Stimulated activated CD4-positive, alpha-beta T cell treated with anti-CD3 and anti-CD28 coated beads, TNF-alpha, amount 100 ng/mL, for 4 hours (primary cell): ENCODE measurements around the gene TTR.

Source experiments
- DNase-seq, 3 experiments: peaks; one replicate each; pipeline ENCODE4 v3.0.0-alpha.2; 2020; ENCODE audit warnings: low read depth in 3 of 3

The TTR gene

GRCh38 chr18:31579375-31579774 is 12.3 kb upstream of the TTR start:
- DNase-seq, result no peak

- no peak for DNase-seq
Measured at GRCh38 chr18:31581498-31582197, 10.0 kb upstream of the TTR start.

DNA sequence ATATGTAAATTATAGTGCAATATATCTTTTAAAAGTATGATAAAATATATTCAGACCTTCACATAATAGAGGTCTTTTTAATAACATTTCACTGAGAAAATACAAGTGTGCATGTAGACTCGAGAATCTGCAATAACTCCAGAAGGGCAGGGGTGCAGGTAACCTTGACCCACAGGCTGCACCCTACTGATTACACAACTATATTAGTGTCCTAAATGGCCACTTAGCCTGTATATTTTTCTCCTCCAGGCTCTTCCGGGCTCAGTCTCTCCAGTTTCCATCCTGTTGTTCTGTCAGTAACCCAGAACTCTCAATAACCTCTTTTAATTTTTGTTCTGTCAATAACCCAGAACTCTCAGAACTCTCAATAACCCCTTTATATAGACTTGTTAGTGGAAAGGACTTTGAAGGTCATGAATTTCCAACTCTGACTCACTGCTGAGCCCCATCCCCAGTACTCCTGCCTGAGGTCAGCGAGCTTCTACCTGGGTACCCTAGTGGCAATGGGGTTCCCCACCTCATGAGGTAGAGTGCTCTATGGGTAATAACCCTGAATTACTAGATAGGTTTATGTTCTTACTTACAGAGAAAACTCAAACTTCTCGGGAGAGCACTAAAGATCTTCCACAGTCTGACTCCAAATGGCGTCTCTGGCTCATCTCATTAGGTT is 8.4 kb upstream of the TTR start:
- no peak for DNase-seq

- no peak for DNase-seq
Measured at GRCh38 chr18:31585991-31586390, 5.7 kb upstream of the TTR start.

GRCh38 chr18:31586616-31587015 is 5.1 kb upstream of the TTR start:
- DNase-seq, result no peak

GRCh38 chr18:31587529-31587928 is 4.1 kb upstream of the TTR start:
- no peak for DNase-seq

- no peak for DNase-seq
Measured at GRCh38 chr18:31590570-31590969, 1.1 kb upstream of the TTR start.

DNA sequence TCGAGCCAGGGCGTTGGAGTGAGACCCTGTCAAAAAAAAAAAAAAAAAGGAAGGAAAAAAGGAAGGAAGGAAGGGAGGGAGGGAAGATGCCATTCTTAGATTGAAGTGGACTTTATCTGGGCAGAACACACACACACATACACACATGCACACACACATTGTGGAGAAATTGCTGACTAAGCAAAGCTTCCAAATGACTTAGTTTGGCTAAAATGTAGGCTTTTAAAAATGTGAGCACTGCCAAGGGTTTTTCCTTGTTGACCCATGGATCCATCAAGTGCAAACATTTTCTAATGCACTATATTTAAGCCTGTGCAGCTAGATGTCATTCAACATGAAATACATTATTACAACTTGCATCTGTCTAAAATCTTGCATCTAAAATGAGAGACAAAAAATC is 564 bp upstream of the TTR start:
- DNase-seq, result no peak

- no peak for DNase-seq
Measured at GRCh38 chr18:31592506-31593157, 955 bp downstream of the TTR start.

GRCh38 chr18:31595121-31595771 is 3.6 kb downstream of the TTR start:
- no peak for DNase-seq

GRCh38 chr18:31596081-31596872 is 4.6 kb downstream of the TTR start:
- DNase-seq, result no peak

DNA sequence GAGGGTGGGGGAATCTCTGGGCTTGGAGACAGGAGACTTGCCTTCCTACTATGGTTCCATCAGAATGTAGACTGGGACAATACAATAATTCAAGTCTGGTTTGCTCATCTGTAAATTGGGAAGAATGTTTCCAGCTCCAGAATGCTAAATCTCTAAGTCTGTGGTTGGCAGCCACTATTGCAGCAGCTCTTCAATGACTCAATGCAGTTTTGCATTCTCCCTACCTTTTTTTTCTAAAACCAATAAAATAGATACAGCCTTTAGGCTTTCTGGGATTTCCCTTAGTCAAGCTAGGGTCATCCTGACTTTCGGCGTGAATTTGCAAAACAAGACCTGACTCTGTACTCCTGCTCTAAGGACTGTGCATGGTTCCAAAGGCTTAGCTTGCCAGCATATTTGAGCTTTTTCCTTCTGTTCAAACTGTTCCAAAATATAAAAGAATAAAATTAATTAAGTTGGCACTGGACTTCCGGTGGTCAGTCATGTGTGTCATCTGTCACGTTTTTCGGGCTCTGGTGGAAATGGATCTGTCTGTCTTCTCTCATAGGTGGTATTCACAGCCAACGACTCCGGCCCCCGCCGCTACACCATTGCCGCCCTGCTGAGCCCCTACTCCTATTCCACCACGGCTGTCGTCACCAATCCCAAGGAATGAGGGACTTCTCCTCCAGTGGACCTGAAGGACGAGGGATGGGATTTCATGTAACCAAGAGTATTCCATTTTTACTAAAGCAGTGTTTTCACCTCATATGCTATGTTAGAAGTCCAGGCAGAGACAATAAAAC is 6.5 kb downstream of the TTR start:
- DNase-seq, result no peak

GRCh38 chr18:31603315-31603714 is 11.6 kb downstream of the TTR start:
- no peak for DNase-seq

DNA sequence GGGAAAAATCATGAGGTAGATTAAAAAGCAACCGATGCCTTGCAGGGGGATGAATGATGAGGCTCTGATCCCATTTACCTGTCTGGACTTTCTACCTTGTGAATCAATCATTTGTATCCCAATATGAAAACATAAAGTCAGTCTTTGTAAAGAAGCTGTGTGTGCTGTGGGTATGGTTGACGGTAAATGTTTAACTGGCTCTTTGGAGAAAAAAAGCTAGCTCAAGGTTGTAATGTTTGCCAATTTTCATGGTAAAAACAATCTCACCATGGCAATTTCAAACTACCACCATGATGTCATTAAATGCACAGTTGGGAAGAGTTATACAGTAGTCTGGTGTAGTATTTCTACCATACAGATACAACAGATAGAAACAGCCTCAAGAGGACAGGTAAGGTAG is 14.6 kb downstream of the TTR start:
- DNase-seq, result no peak

DNA sequence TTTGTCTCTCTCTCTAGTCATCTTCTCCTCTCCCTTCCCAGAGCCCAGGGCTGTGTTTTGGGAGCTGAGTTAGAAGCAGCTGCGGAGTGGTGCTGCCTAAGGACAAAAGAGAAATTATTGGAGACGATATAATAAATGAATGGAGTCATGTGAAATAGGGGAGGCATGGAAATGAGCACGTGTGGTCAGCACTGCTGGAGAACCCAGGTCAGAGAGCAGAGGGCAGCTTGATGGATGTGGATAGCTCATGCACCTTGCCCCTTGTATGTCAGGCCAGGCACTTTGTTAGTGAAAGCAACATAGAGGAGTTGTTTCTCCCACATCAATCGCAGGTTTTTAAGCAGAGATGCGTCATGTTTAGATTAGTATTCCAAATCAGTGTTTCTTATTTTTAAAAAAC is 15.7 kb downstream of the TTR start:
- DNase-seq, result no peak

- no peak for DNase-seq
Measured at GRCh38 chr18:31609886-31610285, 18.2 kb downstream of the TTR start.

DNA sequence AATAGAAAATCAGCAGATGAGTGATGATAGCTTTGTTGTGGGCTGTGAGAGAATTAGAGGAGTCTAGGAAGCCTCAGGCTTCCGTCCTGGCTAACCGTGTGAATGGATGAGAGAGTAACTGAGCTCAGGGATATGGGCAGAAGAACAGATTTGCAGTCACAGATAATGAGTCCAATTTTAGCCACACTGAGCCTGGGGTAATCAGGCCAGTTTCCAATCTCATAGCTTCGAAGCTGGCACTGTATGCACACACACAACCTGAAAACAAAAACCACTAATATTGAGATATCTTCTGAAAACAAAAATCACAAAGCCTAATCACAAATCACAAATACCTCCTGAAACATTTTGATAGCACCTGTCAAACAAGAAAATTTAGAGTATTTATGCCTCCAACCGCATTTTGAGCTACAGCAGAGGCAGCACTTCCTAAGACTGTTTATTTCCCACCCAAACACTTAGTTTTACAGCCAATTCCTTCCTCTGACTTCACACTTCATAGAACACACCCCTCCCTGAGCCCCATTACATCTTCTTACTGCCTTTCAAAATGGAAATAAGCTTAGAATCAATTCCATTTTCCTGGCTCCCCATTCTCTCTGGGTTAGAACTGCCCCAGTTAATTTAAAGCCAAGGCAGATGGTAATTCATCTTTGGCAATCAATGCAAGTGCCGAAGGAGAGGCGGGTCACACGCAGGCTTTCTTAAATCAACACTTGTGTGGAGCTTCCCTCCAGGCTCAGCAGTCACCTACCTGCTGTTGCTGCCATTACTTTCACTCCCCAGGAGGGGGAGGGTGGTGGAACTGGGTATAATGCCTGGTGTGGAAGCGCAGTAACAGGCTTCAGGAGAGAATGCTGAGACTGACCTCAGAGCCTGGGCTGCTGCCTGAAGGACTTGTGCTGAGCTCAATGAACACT is 18.9 kb downstream of the TTR start:
- DNase-seq, result no peak

DNA sequence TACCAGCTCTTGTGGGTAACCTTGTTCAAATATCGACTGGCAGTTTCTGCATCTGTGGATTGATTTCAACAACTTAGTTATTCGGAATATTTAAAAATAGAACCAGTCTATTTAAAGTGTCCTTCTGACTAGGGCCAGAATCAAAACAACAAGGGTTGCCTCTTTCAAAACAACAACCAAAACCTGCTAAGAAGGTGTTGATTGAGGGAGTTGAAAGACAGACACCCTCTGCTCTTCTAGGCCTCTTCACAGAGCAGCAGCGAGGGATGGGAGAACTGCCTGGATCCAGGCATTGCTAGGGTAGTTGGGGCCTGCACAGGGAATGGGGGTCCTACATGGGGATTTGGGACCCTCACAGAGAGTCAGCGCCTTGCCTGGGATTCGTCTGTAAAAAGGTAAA is 19.8 kb downstream of the TTR start:
- DNase-seq, result no peak

DNA sequence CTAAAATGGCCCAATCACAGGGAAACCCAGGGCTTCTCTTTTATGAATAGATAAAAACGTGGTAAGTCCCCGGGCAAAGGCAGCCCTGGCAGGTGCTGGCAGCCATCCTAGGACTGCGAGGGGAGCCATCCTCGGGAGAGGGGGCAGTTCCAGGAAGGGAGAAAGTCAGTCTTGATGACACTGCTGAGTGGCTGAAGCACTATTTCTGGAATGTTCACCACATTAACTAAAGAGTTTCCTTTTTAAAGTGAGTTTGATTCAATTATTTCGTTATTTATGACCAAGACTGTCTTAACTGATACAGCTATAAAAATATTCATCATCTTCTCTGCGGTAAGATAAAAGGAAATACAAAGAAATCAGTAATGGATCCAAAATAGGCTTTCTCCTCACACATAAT is 20.4 kb downstream of the TTR start:
- no peak for DNase-seq

DNA sequence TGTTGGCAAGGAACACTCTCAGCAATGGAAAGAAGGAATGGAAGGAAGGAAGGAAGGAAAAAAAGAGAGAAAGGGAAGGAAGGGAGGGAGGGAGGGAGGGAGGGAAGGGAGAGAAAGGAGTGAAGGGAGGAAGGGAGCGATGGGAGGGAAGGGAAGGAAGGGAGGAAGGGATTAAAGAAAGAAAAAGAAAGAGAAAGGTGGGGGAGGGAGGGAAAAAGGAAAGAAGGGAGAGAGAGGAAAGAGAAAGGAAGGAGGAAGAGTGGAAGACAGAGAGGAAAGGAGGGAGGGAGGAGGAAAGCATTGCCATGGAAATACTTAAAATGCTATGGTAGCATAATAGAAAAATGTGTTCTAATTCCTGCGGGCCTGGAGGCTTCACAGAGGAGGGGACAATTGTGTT is 22.4 kb downstream of the TTR start:
- no peak for DNase-seq
